ENCODE results near the gene GPX4. TPM values are rescaled to one million over a fixed set of nuclear protein-coding genes. Genes with fewer than 3 reads are reported as not detected.

The GPX4 gene
- total and polyA plus RNA-seq, 10 of the 15 experiments (the other 5 are each of a cell fraction or from before 2014, with no cell fraction given), result 33.3 to 749 (median 297) TPM

DNA sequence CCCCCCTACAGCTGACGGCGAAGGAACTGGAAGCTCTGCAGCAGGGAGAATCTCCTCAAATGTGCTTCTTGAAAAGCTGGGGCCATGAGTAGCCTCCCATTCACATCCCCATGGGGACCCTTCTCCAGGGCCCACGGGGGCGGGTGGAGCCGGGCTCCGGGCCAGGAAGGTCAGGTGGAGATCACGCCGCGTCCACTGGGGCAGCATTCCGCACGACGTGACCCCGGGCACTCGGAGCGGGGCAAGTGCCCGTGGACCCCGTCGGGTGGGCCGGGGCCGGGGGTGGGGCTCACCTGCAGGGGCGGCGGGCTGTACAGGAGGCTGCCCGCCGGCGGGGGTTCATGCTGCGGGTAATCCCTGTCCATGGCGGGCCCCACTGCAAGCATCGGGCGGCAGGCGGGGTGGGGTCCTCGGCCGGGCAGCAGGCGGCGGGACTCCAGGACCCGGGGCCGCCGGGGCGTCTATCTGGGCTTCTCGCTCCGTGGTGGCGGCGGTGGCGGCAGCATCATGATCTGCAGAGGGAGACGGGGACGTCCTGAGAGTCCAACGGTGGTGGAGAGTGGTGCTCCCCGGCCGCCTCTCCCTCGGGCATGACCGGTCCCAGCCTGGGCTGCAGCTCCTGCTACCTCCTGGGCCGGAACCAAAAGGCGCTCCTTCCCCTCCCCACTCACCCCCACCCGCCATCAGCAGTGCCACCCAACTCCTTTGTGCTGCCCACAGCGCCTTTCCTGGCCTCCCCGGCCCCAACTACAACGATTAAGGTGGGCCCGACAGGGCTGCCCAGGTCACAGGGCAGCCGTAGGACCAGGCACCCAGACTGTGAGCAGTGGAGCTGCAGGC is 50.3 kb downstream of the GPX4 start:
- no peaks in the 10 kb centered on the region for H3K9me3 ChIP-seq (replicated peaks; ENCODE audit: control insufficient read depth, insufficient read depth, low read length)
- in situ Hi-C loops (cut with MboI) (no loop called here), intact Hi-C loops (cut with micrococcal nuclease; ENCODE audit: unreplicated experiment) (no loop called here)
- RAD21 ChIA-PET (ENCODE audit: unreplicated experiment), result interaction anchor here (0.6 kb wide), 1 partner anchor 41 kb away, joined by 3 read pairs; no protein-coding TSS in a partner anchor
- SMC1A ChIA-PET (ENCODE audit: uncharacterized antibody, unreplicated experiment), result no interaction called here
- BruUV-seq (replicated peaks), result no TSS peak
- no peak overlapping the region for H3K4me3 ChIP-seq
- CTCF ChIA-PET, result no interaction called here
- no peak for TF ChIP-seq HDAC6 (IDR thresholded peaks at IDR 0.05; ENCODE audit: unreplicated experiment)
- TF ChIP-seq SMARCA5 (IDR thresholded peaks at IDR 0.05), result no peak
- no peak for TF ChIP-seq TAF1 (IDR thresholded peaks at IDR 0.05; ENCODE audit: borderline replicate concordance, low read depth, low read length)
- no peak for TF ChIP-seq CHD1 (IDR thresholded peaks at IDR 0.05; ENCODE audit: low read depth, low read length)
- no peak for FAIRE-seq
- no peak overlapping the region for H3K9ac ChIP-seq (ENCODE audit: control insufficient read depth, insufficient read depth, low read length)
- DNase-seq (ENCODE audit: low read depth, low spot score), result no peak
- H3K27ac ChIP-seq (ENCODE audit: control insufficient read depth, insufficient read depth), result no peak overlapping the region
- H3K27me3 ChIP-seq (replicated peaks in 1 of 2; ENCODE audit: control insufficient read depth in 2 of 2, insufficient read depth in 2 of 2, low read length in 1 of 2), result no peaks in the 10 kb centered on the region
- H2AFZ ChIP-seq (ENCODE audit: control insufficient read depth, low read depth, low read length), result no peak overlapping the region
- no peaks in the 10 kb centered on the region for H3K4me1 ChIP-seq (ENCODE audit: control insufficient read depth, insufficient read depth, low read length)
- H3K79me2 ChIP-seq (ENCODE audit: control insufficient read depth, insufficient read depth, low read length), result no peaks in the 10 kb centered on the region
- no peak overlapping the region for H3K4me2 ChIP-seq (ENCODE audit: control insufficient read depth, insufficient read depth)
- 98% methylated on average over 23 of the region's 58 CpGs for WGBS (ENCODE audit: insufficient coverage, insufficient replicate concordance, low lambda C conversion rate, missing lambda C conversion rate)
- POLR2A ChIA-PET, result no interaction called here
- ATAC-seq, result no peak
- no peaks in the 10 kb centered on the region; the same call in none of the 2 replicates for H4K20me1 ChIP-seq (ENCODE audit: control insufficient read depth, insufficient read depth)
- H3K36me3 ChIP-seq (ENCODE audit: control insufficient read depth in 2 of 2, insufficient read depth in 2 of 2, low read length in 1 of 2), result peaks cover 4 to 18% of the 10 kb centered on the region in 2 experiments; a peak in 3 of 4 replicates

- Histone ChIP-seq H3K27me3 (replicated peaks in 1 of 2; ENCODE audit: control insufficient read depth in 2 of 2, insufficient read depth in 2 of 2, low read length in 1 of 2) (no peaks in the 10 kb centered on the region), H3K4me1 (ENCODE audit: control insufficient read depth, insufficient read depth, low read length) (no peaks in the 10 kb centered on the region), H3K4me2 (ENCODE audit: control insufficient read depth, insufficient read depth) (no peak overlapping the region), H4K20me1 (ENCODE audit: control insufficient read depth, insufficient read depth) (no peaks in the 10 kb centered on the region; the same call in none of the 2 replicates), H2AFZ (ENCODE audit: control insufficient read depth, low read depth, low read length) (no peak overlapping the region), H3K27ac (ENCODE audit: control insufficient read depth, insufficient read depth) (no peak overlapping the region), H3K36me3 (ENCODE audit: control insufficient read depth in 2 of 2, insufficient read depth in 2 of 2, low read length in 1 of 2) (peaks cover 4 to 18% of the 10 kb centered on the region in 2 experiments; a peak in 3 of 4 replicates), H3K79me2 (ENCODE audit: control insufficient read depth, insufficient read depth, low read length) (no peaks in the 10 kb centered on the region), H3K9ac (ENCODE audit: control insufficient read depth, insufficient read depth, low read length) (no peak overlapping the region), H3K4me3 (no peak overlapping the region), H3K9me3 (replicated peaks; ENCODE audit: control insufficient read depth, insufficient read depth, low read length) (no peaks in the 10 kb centered on the region)
- 94% methylated on average over 32 of the region's 32 CpGs for WGBS (ENCODE audit: insufficient coverage, insufficient replicate concordance, low lambda C conversion rate, missing lambda C conversion rate)
- BruUV-seq (replicated peaks), result no TSS peak
- POLR2A ChIA-PET, result interaction anchor here (0.5 kb wide), 1 partner anchor 1262 kb away, joined by 3 read pairs; no protein-coding TSS in a partner anchor
- FAIRE-seq (no peak), ATAC-seq (no peak), DNase-seq (ENCODE audit: low read depth, low spot score) (no peak)
- TF ChIP-seq BACH1 (IDR thresholded peaks at IDR 0.05; ENCODE audit: borderline replicate concordance), result no peak
- RAD21 ChIA-PET (ENCODE audit: unreplicated experiment), result interaction anchor here (0.8 kb wide), 1 partner anchor 41 kb away, joined by 5 read pairs; no protein-coding TSS in a partner anchor
- SMC1A ChIA-PET (ENCODE audit: uncharacterized antibody, unreplicated experiment), result no interaction called here
- in situ Hi-C loops (cut with MboI), result no loop called here
- intact Hi-C loops (cut with micrococcal nuclease; ENCODE audit: unreplicated experiment), result no loop called here
- CTCF ChIA-PET, result no interaction called here
These were observed 51.0 kb downstream of the GPX4 start for GRCh38 chr19:1154731-1155351.
